HCT116 (cell line): ENCODE measurements around the gene HMGCLL1.

Experiments
- CTCF ChIP-seq, 3 experiments: fragments of 200-600 bp in 1 of 3; sonication (generic) in 1 of 3; IDR thresholded peaks in 2 of 3; conservative IDR thresholded peaks in 1 of 3; 2 replicates each; pipeline ENCODE4 v1.5.1; 2012 to 2017; ENCODE audit warnings: low read depth in 2 of 3, low read length in 2 of 3, antibody characterized with exemption in 1 of 3, borderline replicate concordance in 1 of 3, control low read depth in 1 of 3, mild to moderate bottlenecking in 1 of 3, mixed read lengths in 1 of 3, mixed run types in 1 of 3, moderate library complexity in 1 of 3; ENCODE audit not compliant: insufficient read depth in 1 of 3
- EZH2 ChIP-seq: fragments of 200-600 bp; sonication (generic); IDR thresholded peaks from 2 replicates; pipeline ENCODE4 v1.6.1; 2017; ENCODE audit warnings: antibody characterized with exemption, mixed run types
- MAX ChIP-seq: IDR thresholded peaks from 2 replicates; pipeline ENCODE4 v1.6.1; 2012
- POLR2AphosphoS5 ChIP-seq: IDR thresholded peaks from 2 replicates; pipeline ENCODE4 v1.6.1; 2011; ENCODE audit warnings: mild to moderate bottlenecking, low read depth, low read length, moderate library complexity
- ZBTB33 ChIP-seq: IDR thresholded peaks from 2 replicates; pipeline ENCODE4 v1.6.1; 2011; ENCODE audit warnings: mild to moderate bottlenecking, low read length, moderate library complexity; ENCODE audit not compliant: insufficient replicate concordance; ENCODE audit errors: extremely low read depth

- TF ChIP-seq MAX (no peak), CTCF (IDR thresholded peaks at IDR 0.05 in 2 of 3, conservative IDR thresholded peaks at IDR 0.05 in 1 of 3; ENCODE audit: borderline replicate concordance in 1 of 3, insufficient read depth in 1 of 3, low read depth in 2 of 3, low read length in 2 of 3) (no peak), EZH2 (no peak), ZBTB33 (no peak), POLR2AphosphoS5 (no peak)
These were observed 86.7 kb downstream of the HMGCLL1 start for GRCh38 chr6:55492259-55492658.
